Measurements from ENCODE around the gene PIGL.
A peak's percentile ranks its signal among the peaks of the same experiment; 100 is the strongest.
"Not testable (repeated sequence)": the region's sequence is repeated elsewhere in the genome, so short reads cannot be mapped to it uniquely, and the experiment has no call there.

The PIGL gene

DNA sequence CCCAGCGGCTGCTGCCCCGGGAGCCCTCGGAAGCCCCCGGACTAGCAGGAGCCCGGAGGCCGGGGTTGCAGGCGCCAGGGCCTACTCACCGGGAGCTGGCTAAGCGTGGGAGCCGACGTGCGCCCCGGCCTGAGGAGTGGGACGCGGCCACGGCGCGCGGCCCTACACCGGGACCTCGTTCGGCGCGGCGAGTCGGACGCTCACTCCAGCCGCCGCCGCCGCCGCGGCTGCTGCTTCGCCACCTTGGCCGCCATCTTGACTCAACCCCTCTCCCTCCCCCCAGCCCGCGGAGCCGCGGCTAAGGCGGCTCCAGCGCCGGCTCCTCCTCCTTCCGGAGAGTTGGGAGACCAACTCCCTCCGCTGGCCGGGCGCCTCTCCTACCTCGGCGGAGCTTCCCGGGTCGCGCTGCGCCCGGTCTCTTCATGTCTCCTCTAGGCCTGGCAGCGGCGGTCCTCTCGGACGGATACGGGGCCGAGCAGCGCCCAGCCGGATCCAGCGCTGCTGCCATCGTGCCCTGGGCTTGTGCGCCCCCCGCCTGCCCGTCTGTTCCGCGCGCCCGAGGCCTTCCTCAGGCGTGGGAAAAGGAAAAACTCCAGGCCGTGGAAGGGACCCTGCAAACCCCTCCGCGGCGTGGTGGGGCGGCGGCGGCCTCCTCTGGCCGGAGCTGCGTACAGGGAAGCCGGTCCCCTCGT, 1.6 kb upstream of the PIGL start, which contains the start of gene NCOR1:
TSS of gene NCOR1 (minus strand) at position 262 of the 692 bp plus-strand sequence. CDS start 20,965 bp downstream, outside the sequence.
- DNase-seq (ENCODE audit: low read depth in 1 of 2, low spot score in 1 of 2), result peak; percentile 58 to 84
- H3K4me3 ChIP-seq (replicated peaks; ENCODE audit: insufficient read depth, low read length), result peak within 1 kb of the TSS; percentile 64
- TF ChIP-seq POLR2AphosphoS5 (IDR thresholded peaks at IDR 0.05; ENCODE audit: low read depth) (no peak; the same call in none of the 2 replicates), SPI1 (IDR thresholded peaks at IDR 0.05; ENCODE audit: borderline replicate concordance, low read depth) (no peak), GABPA (IDR thresholded peaks at IDR 0.05; ENCODE audit: low read depth) (no peak)
- TF ChIP-seq, protein P1, sequence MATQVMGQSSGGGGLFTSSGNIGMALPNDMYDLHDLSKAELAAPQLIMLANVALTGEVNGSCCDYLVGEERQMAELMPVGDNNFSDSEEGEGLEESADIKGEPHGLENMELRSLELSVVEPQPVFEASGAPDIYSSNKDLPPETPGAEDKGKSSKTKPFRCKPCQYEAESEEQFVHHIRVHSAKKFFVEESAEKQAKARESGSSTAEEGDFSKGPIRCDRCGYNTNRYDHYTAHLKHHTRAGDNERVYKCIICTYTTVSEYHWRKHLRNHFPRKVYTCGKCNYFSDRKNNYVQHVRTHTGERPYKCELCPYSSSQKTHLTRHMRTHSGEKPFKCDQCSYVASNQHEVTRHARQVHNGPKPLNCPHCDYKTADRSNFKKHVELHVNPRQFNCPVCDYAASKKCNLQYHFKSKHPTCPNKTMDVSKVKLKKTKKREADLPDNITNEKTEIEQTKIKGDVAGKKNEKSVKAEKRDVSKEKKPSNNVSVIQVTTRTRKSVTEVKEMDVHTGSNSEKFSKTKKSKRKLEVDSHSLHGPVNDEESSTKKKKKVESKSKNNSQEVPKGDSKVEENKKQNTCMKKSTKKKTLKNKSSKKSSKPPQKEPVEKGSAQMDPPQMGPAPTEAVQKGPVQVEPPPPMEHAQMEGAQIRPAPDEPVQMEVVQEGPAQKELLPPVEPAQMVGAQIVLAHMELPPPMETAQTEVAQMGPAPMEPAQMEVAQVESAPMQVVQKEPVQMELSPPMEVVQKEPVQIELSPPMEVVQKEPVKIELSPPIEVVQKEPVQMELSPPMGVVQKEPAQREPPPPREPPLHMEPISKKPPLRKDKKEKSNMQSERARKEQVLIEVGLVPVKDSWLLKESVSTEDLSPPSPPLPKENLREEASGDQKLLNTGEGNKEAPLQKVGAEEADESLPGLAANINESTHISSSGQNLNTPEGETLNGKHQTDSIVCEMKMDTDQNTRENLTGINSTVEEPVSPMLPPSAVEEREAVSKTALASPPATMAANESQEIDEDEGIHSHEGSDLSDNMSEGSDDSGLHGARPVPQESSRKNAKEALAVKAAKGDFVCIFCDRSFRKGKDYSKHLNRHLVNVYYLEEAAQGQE (IDR thresholded peaks at IDR 0.05; ENCODE audit: insufficient replicate concordance, low read depth), result no peak
- H3K27me3 ChIP-seq (ENCODE audit: insufficient read depth, poor library complexity, severe bottlenecking), result no peaks in the 10 kb centered on the region
- H3K27ac ChIP-seq (replicated peaks), result peak within 1 kb of the TSS; percentile 99

- peak in 1 of 2 experiments; percentile 70 for DNase-seq (ENCODE audit: low read depth in 1 of 2, low spot score in 1 of 2)
- Histone ChIP-seq H3K27me3 (ENCODE audit: insufficient read depth, poor library complexity, severe bottlenecking) (no peaks in the 10 kb centered on the region), H3K4me3 (replicated peaks; ENCODE audit: insufficient read depth, low read length) (peak overlapping the region; percentile 16), H3K27ac (replicated peaks) (peak overlapping the region; percentile 99)
- TF ChIP-seq GABPA (IDR thresholded peaks at IDR 0.05; ENCODE audit: low read depth) (no peak), POLR2AphosphoS5 (IDR thresholded peaks at IDR 0.05; ENCODE audit: low read depth) (no peak), CTCF (IDR thresholded peaks at IDR 0.05; ENCODE audit: insufficient read depth, low read length) (no peak), SPI1 (IDR thresholded peaks at IDR 0.05; ENCODE audit: borderline replicate concordance, low read depth) (no peak)
- TF ChIP-seq, protein P1 (IDR thresholded peaks at IDR 0.05; ENCODE audit: insufficient replicate concordance, low read depth), result no peak
These were observed 1.1 kb upstream of the PIGL start for GRCh38 chr17:16215965-16216316.

DNA sequence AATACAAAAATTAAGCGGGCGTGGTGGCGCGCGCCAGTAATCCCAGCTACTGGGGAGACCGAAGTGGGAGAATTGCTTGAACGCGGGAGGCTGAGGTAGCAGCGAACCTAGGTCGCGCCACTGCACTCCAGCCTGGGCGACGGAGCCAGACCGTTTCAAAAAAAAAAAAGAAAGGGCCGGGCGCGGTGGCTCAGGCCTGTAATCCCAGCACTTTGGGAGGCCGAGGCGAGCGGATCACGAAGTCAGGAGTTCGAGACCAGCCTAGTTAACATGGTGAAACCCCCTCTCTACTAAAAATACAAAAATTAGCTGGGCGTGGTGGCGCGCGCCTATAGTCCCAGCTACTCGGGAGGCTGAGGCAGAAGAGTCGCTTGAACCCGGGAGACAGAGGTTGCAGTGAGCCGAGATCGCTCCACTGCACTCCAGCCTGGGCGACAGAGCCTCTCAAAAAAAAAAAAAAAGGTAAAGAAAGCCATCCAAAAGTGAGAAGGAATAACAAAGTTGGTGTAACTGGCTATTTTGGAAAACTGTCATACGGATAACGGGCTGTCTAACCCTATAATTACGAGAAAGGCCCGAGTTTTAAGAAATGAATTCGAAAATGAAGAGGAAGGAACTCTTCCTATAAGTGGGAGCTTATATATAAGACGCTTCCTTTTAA, 539 bp upstream of the PIGL start:
- peak overlapping the region; percentile 99 for H3K27ac ChIP-seq (replicated peaks)
- not testable (repeated sequence) for DNase-seq (ENCODE audit: low read depth in 1 of 2, low spot score in 1 of 2); H3K27me3 ChIP-seq (ENCODE audit: insufficient read depth, poor library complexity, severe bottlenecking)
- H3K4me3 ChIP-seq (replicated peaks; ENCODE audit: insufficient read depth, low read length), result peak overlapping the region; percentile 72; the same call in 1 of the 2 replicates
- 0 out of 2 replicates have a peak, but pooled peaks have one; percentile 1 for TF ChIP-seq SPI1 (IDR thresholded peaks at IDR 0.05; ENCODE audit: borderline replicate concordance, low read depth)

DNA sequence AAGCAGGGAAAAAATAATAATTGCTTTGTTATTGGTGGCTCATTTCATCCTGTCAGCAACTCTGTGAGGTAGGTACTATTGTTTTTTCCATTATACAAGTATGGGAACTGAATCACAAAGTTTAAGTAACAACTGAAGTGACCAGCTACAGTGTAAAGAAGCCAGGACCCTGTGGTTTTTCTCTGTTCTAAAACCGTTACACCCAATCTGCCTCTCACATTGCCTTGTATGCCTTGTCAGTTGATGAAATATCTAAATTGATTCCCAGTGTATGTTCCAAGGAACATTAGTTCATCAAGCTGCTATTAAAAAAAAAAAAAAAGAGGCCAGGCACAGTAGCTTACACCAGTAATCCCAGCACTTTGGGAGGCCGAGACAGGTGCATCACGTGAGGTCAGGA, 5.4 kb downstream of the PIGL start:
- no peaks in the 10 kb centered on the region for H3K27me3 ChIP-seq (ENCODE audit: insufficient read depth, poor library complexity, severe bottlenecking)
- no peak for TF ChIP-seq POLR2AphosphoS5 (IDR thresholded peaks at IDR 0.05; ENCODE audit: low read depth)
- TF ChIP-seq, protein P1 (IDR thresholded peaks at IDR 0.05; ENCODE audit: insufficient replicate concordance, low read depth), result no peak
- TF ChIP-seq SPI1 (IDR thresholded peaks at IDR 0.05; ENCODE audit: borderline replicate concordance, low read depth), result no peak
- no peak for TF ChIP-seq CTCF (IDR thresholded peaks at IDR 0.05; ENCODE audit: insufficient read depth, low read length)
- TF ChIP-seq GABPA (IDR thresholded peaks at IDR 0.05; ENCODE audit: low read depth), result no peak
- no peak for DNase-seq (ENCODE audit: low read depth in 1 of 2, low spot score in 1 of 2)
- no peak overlapping the region for H3K27ac ChIP-seq (replicated peaks)
- no peak overlapping the region for H3K4me3 ChIP-seq (replicated peaks; ENCODE audit: insufficient read depth, low read length)

DNA sequence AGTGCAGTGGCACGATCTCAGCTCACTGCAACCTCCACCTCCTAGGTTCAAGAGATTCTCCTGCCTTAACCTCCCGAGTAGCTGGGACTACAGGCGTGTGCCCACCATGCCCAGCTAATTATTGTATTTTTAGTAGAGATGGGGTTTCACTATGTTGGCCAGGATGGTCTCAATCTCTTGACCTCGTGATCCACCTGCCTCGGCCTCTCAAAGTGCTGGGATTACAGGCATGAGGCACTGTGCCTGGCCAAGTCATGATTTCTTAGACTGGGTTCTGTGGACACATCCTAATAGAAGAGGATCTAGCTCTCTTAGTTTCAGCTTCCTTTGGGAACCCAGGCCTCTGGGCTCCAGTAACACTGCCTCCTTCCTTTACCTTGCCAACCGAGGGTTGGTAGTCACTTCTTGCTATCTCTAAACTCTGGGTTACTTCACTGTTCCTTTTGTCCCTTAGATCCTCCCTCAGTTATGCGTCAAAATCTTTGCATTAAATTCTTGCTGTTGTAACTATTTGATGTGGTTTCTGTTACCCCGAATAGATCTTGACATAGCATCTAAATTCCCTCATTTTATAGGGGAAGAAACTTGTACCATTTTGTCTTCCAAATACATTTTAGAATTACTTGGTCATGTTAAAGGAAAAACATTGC, 13.0 kb downstream of the PIGL start:
- DNase-seq (ENCODE audit: low read depth in 1 of 2, low spot score in 1 of 2); H3K27me3 ChIP-seq (ENCODE audit: insufficient read depth, poor library complexity, severe bottlenecking); H3K4me3 ChIP-seq (replicated peaks; ENCODE audit: insufficient read depth, low read length); H3K27ac ChIP-seq (replicated peaks): not testable (repeated sequence)

Data from HL-60 (cell line).